NCI-H2171 treated with DMSO at 0.1 percent for 48 hours (cell line): ENCODE measurements around the gene RAP1GAP.

Source experiments
- DNase-seq: peaks from one replicate; lab custom pipeline; 2025; lab: John Stamatoyannopoulos, UW

Gene RAP1GAP

DNA sequence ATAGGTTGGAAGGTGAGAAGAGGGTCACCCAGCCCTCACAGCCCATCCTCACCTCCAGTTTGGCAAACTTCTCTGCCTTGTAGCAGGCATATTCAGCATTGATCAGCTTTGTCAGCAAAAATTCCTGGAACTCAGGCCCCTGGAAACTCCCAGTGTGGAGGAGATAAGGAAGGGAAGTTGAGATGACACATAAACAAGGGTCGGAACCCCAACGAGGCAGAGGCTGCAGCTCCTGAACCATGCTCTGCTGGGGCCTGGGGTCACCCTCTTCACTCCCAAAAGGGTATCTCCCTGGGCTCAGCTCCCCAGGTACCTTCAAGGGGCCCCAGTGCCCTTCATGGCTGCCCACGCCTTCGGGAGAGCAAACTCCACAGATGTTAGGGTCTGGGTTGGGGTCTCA, 60.4 kb downstream of the RAP1GAP start:
- DNase-seq: no peak

DNA sequence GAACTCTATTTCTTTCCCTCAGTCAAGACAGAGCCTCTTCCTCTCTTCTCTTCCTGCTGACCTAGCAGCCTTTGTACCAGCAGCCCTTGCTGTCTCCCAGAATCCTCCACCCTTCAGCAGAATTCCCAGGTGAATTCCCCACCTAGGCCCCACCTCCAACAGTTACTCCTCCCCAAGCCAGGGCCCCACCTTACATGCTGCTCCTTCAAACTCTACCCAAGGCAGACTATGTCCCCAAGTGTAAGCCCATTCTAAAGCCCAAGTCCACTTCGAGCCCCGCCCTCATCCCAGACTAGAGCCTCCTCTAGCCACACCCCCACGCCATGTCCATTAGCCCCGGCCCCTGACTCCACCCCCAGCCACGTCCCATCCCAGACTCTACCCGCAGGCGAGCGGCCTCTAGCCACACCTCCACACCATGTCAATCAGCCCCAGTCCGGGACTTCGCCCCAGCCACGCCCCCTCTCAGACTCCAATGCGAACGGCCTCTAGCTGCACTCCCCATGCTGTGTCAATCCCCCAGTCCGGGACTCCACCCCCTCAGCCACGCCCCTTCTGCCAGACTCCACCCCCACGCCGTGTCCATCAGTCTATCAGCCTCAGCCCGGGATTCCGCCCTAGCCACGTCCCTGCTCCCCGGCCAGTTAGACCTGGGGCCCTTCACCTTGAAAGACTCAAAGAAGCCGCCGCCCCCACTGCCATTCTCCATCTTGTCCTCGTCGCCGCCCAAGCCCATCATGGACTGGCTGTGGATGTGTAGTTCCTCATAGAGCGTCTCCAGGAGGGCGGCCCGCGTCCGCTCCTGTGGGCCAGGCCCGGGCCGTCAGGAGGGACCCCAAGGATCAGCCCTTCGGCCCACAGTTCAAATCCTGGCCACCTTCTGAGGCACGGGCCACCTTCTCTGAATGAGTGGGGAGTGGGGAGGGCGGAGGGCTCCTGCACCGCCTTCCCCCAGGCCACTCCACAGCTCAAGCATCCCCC, 61.3 kb downstream of the RAP1GAP start:
- DNase-seq: no peak

DNA sequence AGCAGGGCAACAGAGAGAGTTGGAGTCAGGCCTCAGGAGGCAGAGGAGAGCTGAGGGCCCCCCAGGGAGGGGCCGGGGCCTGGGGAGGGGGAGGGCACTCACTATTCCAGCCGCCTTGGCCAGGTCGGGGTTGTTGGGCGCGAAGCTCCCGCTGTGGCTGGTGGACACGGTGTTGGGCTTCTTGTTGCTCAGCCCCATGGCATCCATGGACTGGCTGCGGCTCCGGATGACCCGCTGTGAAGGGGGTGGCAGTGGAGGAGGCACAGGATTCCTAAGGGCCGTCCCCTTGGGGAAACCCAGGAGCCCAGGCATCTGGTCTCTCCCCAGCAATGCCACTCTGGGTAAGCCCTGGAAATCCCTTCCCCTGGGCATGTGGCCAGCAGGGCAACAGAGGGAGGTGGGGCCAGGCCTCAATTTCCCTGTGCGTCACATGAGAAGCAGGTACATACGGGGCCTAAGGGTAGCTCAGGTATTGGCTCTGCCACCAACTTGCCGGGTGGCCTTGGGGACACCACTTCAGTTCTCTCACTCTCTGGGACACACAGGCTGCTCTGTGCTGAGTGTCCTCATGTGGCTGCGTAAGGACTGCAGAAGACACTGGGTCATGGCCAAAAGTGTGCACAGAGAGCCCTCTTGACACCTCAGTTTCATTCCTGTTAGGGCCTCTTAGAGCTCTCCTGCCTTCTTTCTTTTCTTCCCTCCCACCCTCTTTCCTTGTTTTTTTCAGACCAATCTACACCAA, 63.0 kb downstream of the RAP1GAP start:
- no peak for DNase-seq

DNA sequence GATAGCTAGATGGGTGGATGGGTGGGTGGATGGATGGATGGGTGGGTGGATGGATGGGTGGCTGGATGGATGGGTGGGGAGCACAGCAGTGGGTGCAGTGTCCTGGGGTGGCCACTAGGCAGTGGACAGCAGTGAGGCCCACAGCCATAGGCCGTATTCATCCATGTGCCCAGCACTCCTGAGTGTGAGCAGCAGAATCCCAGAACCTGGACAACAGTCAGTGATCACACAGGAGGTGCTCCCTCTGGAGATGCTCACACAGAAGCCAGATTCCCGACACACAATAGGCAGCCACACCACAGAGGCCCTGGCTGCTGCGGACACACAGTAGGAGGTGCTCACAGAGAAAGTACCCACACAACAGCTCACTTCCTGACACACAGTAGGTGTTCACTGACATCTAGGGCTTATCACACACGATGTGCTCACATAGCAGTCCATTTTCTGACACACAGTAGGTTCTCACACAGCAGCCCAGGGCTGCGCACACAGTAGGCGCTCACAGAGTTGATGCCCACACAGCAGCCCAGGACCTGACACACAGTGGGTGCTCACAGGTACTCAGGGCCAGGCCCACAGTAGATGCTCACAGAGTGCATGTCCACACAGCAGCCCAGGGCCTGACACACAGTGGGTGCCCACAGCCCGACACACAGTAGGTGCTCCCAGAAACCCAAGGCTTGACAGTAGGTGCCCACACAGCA, 64.0 kb downstream of the RAP1GAP start:
- no peak for DNase-seq

DNA sequence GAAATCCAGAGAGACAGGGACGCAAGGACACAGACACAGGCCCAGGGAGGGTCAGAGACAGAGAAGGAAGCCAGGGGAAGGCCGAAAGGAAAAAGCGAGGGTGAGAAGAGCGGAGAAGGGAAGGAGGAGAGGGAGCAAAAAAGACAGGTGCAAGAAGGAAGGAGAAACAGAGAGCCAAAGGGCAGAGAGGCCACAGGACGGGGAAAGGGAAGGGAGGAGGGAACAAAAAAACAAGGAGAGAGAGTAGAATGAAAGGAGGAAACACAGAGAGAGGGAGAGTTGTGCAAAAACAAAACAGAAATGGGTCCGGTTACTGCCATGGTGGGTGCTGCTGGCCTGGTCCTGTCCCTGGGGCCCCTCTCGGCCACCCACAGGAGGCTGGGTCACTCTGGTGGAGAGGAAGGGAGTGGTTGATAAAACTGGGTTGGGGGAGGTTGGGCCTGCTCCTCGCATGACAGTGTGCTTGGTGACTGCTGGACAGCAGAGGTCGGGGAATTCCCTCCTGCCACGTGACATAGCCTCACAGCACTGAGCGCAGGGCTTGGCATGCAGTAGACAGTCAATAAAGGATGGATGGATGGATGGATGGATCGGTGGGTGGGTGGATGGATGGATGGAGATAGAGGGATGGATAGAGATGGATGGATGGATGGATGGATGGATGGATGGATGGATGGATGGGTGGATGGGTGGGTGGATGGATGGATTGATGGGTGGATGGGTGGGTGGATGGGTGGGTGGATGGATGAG, 64.8 kb downstream of the RAP1GAP start:
- DNase-seq: no peak

DNA sequence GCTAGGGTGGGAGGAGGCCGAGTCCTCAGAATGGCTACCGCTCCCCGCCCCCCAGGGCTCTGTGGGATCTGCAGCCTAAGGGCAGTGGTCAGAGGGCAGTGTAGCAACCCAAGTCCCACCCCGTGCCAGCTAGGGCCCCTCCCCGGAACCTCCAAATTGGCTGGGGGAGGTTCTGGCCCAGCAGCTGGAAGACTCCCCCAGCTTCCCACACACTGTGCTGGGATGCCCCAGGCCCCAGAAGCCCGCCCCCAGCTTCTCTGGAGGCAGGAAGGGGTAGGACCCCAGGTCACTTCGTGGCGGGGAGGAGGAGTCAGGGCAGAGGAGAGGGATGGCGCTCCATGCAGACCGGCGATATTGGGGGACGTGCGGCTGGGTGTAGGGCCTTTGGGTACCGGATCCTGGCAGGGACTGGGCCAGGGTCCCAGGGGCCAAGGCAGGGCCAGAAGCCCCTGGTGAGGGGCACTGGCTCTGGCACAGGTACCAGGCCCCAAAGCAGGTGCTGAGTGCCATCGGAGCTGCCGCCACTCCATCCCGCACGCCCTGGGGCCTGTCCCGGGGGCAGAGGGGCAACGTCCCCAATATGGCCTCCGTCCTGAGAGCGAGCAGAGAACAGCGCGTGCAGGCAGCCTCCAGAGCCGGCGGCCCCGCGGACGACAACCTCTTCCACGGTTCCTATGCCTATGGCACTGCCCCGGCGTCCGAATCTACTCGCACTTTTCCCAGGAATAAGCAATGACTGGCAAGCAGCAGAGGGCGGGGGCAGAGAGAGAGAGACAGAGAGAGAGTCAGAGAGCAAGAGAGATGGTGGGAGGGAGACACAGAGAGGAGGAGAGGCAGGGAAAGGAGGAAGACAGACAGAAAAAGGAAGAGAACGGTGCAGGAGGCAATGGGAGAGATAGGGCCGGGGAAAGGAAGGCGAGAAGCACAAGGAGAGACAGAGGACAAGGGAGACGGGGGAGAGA, 65.7 kb downstream of the RAP1GAP start:
- DNase-seq: no peak

DNA sequence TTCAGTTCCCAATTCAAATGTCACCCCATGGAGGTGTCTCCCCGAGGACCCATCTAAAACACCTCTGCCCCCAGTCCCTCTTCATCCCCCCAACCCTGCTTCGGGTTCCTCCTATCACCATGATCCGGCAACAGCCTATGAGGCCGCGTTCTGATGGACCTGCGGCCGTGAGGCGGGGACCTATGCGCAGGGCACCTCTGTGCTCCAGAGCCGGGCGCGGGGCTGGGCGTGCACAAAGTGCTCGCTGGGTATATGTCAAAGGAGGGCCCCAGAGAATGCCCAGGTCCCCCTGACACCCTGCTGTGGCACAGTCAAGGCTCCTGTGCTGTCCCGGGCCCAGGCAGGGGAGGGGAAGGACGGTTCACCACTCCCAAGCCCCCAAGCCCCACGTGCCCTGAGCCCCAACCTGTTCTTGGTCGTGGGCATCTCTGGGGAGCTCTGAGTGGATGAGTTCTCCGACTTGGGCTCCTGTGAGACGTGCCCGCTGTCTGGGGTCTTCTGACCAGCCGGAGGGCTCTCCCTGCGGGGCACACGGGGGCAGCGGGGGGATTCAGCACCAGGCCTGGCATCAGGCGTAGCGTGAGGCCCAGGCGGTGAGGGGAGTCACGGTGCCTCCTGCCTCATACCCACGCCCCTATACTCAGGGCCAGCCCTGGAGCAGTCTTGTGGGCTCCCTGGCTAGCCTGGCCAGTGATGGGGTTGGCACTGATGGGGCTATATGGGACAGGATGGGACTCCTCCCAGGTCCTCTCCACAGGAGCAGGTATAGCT, 67.7 kb downstream of the RAP1GAP start:
- DNase-seq: no peak

DNA sequence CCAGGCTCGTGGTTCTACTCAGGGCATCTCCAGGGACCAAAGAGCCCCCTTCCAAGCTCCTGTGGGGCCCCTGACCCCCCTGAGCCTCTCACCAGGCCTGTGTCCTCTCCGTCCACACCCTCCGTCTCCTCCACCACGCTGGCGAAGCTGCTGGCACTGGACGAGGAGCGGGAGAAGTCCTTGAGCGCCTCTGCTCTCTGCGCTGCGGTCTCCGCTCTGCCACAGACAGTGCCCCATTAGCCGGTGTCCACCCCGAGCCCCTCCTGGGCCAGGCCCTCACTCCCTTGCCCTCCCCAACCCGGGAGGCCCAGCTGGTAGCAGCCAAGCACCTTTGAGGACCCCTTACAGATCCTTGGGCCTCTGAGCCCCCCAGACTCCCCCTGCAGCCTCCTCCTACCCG, 69.8 kb downstream of the RAP1GAP start:
- no peak for DNase-seq

DNA sequence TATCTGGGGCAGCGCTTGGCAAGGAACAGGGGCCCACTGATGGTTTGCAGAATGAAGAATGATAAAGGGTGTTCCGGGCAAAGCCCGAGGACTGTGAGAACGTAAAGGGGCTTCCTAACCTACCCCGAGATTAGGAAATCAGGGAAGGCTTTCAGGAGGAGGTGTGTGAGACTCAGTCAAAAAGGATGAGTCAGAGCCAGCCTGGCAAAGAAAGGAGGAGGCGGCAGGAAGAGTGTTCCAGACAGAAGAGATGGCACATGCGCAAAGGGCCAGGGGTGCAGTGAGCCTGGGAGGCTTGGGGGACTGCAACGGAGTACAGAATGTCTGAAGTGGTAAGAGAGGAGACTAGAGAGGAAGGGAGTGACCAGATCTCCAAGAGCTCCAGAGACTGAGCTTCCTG, 70.3 kb downstream of the RAP1GAP start:
- DNase-seq: no peak

DNA sequence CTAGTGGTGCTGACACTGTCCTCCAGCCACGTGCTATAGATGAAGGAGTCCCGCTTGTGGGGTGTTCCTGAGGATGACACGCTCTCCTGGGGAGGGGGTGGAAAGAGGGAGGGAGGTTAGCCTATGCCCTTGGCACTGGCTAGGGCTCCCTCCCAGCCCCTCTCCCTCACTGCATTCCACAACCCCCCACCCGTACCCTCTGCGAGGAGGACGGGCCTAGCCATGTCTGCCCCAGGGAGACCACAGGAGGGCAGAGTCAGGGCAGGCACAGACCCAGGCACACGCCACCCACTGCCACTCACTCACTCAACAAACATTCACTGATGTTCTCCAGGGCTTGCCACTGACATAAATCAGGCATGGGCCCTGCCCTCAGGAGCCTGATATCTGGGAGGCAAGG, 70.7 kb downstream of the RAP1GAP start:
- DNase-seq: no peak

DNA sequence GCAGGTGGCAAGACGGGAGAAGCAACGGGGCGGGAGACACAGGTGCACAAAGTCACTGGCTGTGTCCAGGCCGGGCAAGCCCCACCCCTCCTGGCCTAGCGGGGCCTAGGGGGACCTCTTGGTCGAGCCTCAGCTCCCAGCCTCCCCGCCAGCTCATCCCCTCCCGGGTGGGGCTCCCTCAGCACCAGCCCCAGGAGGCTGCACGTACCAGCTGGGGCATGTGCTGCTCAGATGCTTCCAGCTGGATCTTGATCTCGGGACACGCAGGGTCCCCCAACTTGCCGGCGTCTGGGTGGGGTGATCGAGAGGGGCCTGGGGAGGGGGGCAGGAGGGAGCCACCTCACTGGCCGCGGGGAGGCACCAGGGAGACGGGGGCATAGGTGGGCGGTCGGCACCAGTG, 71.4 kb downstream of the RAP1GAP start:
- DNase-seq: no peak

DNA sequence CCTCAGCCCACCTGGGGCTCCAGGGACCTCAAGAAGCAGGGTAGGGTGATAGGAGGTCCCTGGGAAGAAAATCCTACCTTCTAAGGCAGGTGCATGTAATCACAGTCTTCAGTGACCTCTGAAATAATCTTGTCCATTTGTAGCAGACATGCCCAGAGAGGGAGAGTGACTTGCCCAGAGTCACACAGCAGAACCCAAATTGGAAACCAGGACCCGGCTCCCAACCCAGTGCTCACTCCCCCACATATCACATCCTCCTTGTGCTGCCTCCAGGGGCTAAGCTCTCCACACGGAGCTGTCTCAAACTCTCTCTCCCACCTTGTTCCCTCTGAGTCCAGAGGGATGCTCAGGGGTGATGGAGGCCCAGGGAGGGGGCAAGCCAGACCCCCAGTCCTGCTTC, 72.5 kb downstream of the RAP1GAP start:
- DNase-seq: no peak

DNA sequence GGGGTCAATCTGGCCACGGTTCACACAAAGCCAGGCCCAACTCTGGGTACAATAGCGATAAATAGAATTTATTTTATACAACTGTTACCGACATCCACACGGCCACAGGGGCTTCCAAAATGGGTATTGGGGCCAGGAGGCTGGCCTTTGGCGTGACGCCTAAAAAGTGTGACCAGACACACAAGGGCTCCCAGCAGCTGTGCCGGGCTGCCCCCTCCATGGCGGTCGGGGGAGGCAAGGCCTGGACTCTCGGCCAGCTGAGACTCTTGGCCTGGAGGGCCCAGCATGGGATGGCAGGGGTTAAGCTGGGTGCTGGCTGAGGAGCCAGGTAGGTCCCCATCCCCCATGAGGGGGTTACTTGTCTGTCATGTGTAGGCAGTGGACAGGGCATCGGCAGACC, 73.0 kb downstream of the RAP1GAP start:
- DNase-seq: no peak

DNA sequence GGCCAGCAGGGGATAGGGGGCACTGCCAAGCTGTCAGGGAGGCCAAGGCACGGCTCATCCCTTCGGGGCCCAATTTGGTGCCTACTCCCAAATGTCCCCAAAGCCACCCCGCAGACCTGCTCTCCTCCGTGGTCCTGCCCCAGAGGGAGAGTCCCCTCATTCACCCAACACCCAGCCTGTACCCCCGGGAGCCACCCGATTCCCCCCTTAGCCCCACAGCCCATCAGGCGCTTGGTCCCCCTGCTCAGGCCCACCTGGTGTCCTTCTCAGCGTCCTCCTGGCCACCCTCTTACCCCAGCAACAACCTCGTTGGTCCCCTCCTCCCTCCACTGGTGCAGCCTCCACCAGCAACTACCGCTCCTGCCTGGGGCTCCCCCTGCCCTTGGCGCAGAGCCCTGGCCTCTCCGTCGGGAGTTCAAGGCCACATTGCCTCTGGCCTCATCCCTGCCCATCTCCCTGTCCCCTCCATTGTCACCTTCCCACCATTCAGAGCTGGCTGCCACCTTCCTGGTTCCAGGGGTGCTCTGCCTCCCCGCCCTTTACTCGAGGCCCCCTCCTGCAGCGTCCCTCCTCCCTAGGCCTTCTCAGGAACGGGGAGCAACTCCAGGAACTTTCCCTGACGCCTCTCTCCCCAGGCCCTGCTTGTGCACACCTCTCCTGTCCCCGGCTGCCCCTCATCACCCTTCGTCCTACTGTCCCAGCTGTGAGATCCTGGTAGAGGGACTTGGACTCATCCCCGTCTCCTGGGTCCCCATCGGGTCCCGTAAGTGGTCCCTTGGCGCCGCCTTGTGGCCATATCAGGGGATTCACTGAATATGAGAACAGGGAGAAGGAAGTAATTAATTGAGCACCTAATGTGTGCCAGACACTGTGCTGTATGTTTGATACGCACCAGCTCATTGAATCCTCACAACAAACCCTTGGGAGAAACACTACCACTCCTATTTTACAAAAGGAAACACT, 73.9 kb downstream of the RAP1GAP start:
- peak; percentile 39 for DNase-seq

DNA sequence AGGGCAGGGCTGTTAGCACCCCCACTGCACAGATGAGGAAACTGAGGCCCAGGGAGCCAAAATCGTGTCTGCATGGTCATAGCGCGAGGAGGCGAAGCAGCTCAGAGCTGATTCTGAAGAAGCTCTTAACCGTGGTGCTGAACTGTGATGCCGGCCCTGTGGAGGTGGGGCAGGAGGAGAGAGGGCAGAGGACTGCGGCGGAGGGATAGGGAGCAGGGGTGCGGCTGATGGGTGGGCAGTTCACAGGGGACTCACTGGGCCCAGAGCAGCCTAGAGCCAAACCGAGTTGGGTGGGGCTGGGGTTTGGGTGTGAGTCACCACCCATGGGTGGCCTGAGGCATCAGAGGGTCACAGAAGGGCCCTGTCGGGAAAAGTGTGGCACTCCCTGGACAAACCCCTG, 74.7 kb downstream of the RAP1GAP start:
- DNase-seq: no peak

DNA sequence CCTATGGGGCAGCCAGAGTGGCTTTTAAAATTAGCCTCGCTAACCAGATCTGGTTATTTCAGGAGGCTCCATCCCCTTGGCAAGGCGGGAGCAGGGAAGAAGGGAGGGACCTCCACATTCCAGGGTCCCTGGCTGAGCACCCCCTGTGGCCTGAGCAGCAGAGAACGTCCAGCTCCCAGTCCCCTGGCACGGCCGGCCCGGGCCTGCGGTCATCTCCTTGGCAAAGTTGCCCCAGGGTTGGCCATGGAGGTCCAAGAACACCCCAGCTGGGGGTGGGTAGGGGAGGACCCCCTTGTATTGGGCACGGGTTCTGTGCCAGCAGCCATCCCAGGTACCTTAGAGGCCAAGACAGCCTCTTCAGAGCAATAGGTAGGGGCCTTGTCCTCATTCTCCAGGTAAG, 75.9 kb downstream of the RAP1GAP start:
- no peak for DNase-seq

DNA sequence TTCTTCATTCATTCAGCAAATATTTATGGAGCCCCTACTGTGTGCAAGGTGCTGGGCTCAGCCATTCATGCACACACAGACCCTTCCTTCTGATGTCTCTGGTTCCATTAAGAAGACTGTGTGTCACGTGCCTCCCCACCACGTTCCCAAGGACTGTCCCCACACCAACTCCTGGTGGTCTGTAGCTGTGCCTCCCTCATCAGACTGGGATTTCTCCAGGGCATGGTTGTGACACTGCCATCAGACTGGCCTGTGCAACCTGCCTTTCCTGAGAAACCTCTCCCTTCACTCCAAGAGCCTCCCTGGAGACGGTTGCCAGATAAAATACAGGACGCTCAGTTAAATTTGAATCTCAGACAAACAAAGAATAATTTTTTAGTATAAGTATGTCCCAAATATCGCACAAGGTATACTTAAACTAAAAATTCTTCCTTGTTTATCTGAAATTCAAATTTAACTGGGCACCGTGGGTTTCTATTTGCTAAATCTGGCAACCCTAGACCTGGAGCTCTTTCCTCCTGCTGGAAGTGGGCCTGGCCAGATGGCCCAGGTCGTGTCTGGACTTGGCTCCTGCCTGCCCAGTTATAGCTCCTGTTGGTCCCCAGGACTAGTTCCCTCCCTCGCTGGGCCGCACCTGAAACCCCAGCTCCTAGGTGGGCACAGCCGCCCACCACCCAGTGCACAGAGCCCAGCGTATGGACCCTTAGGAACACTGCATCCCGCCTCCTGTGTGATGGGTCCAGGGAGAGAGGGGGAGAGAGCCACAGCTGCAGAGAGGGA, 76.9 kb downstream of the RAP1GAP start:
- DNase-seq: peak; percentile 66

DNA sequence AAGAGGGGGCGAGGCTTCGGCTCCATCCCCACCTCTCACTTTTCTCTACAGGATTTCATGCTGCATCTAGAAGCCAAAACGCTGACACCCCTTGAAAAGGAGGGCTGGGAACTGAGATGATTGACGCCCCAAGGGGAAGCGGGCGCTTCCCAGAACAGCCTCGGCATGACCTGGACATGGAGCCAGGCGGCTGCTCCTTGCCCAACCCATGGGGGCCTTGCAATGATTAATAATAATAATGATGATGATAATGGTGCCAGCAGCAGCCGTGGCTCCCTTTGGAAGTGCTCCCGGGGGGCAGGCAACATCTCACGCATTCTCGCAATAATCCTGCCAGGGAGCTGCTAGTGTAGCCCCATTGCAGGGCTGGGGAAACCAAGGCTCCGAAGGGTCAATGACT, 78.2 kb downstream of the RAP1GAP start:
- no peak for DNase-seq
